ENCODE data around the gene MBD2. TPM values are rescaled to one million over a fixed set of nuclear protein-coding genes. Genes with fewer than 3 reads are reported as not detected.

Gene MBD2
- total and polyA plus RNA-seq, 11 donors = 15.9 to 74.9 (median 44.6) TPM

DNA sequence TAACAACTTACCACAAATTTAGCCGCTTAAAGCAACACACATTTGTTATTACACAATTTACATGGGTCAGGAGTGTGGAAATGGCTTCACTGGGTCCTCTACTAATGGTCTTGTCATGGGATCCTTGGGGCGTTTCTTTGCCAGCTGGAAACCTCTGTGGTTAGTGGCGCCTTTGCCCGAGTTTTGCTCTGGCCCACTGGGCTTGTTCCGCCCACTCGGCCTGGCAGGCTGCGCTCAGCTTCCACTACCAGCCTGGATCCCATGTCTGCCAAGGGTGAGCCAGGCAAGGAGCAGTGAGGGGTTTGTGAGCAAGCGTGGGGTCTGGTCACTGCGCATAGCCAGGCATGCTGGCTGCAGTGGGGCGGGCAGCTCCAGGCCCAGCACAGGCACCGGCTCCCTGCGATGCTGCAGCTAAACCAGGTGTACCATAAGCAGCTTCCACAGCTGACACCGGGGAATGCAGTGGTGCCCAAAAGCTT is 16.2 kb upstream of the MBD2 start:
- H3K4me1 ChIP-seq = peaks cover 0 to 31% (median 5%) of the 10 kb centered on the region in 12 donors
- DNase-seq (peak in 3 of 5 donors; percentile 25 to 59 (median 33)), ATAC-seq (peak in 3 of 4 donors; percentile 28 to 54 (median 39))
- no peaks in the 10 kb centered on the region for H3K27me3 ChIP-seq
- TF ChIP-seq POLR2A (IDR thresholded peaks at IDR 0.05) = no peak
- TF ChIP-seq, protein P1, sequence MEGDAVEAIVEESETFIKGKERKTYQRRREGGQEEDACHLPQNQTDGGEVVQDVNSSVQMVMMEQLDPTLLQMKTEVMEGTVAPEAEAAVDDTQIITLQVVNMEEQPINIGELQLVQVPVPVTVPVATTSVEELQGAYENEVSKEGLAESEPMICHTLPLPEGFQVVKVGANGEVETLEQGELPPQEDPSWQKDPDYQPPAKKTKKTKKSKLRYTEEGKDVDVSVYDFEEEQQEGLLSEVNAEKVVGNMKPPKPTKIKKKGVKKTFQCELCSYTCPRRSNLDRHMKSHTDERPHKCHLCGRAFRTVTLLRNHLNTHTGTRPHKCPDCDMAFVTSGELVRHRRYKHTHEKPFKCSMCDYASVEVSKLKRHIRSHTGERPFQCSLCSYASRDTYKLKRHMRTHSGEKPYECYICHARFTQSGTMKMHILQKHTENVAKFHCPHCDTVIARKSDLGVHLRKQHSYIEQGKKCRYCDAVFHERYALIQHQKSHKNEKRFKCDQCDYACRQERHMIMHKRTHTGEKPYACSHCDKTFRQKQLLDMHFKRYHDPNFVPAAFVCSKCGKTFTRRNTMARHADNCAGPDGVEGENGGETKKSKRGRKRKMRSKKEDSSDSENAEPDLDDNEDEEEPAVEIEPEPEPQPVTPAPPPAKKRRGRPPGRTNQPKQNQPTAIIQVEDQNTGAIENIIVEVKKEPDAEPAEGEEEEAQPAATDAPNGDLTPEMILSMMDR (IDR thresholded peaks at IDR 0.05) = no peak
- WGBS, 4 donors = 90 to 93% (median 91%) methylated on average over 12 to 13 of the region's 13 CpGs
- no peaks in the 10 kb centered on the region for H3K36me3 ChIP-seq
- H3K9me3 ChIP-seq = no peaks in the 10 kb centered on the region
- no peak overlapping the region for H3K4me3 ChIP-seq
- intact Hi-C loops (cut with DNase I) = no loop called here
- peak overlapping the region in 1 of 12 donors; percentile 82 for H3K27ac ChIP-seq

DNA sequence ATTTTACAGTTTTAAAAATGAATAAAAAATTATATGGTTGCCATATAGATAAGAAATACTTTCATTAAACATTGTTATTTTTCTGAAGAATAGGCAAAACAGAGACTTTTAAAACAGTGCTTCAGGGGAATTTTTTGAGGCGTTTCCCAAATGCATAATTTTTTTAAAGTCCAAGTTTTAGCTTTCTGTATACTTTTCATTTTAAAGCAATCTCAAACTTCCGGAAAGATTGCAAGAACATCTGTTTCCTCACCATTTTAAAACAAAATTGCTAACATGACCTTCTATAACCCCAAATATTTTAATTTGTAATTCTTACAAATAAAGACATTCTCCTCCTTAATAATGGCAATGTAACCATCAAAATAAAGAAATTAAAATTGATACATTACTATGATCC is 15.1 kb upstream of the MBD2 start:
- H3K4me3 ChIP-seq = no peak overlapping the region
- H3K27me3 ChIP-seq = no peaks in the 10 kb centered on the region
- DNase-seq (no peak), ATAC-seq (no peak)
- peaks cover 0 to 31% (median 5%) of the 10 kb centered on the region in 12 donors for H3K4me1 ChIP-seq
- 39 to 50% (median 44%) methylated on average over 2 of the region's 2 CpGs for WGBS, 4 donors
- H3K27ac ChIP-seq = peak overlapping the region in 1 of 12 donors; percentile 82
- H3K36me3 ChIP-seq = no peaks in the 10 kb centered on the region
- intact Hi-C loops (cut with DNase I) = no loop called here
- no peaks in the 10 kb centered on the region for H3K9me3 ChIP-seq
- TF ChIP-seq POLR2A (IDR thresholded peaks at IDR 0.05) = no peak
- TF ChIP-seq, protein P1 (IDR thresholded peaks at IDR 0.05) = no peak

DNA sequence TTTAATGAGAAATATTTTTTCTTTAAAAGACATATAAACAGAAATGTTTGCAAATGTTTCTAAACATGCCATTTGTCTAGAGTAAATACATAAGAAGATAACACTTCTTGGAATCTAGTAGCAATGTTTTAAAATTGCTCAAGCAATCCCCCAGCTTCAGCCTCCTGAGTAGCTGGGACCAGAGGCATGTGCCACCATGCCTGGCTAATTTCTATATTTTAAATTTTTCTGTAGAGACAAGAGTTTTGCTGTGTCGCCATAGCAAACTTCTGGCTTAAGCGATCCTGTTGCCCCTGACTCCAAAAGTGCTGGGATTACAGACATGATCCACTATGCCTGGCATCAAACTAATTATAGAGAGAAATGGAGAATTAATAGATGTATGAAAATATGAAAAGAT is 14.6 kb upstream of the MBD2 start:
- H3K27me3 ChIP-seq = no peaks in the 10 kb centered on the region
- intact Hi-C loops (cut with DNase I) = no loop called here
- H3K4me1 ChIP-seq = peaks cover 0 to 31% (median 5%) of the 10 kb centered on the region in 12 donors
- H3K9me3 ChIP-seq = no peaks in the 10 kb centered on the region
- DNase-seq (no peak), ATAC-seq (no peak)
- WGBS, 4 donors = 72 to 85% (median 79%) methylated on average over 2 of the region's 2 CpGs
- no peaks in the 10 kb centered on the region for H3K36me3 ChIP-seq
- H3K27ac ChIP-seq = peak overlapping the region in 1 of 12 donors; percentile 82
- no peak overlapping the region for H3K4me3 ChIP-seq
- TF ChIP-seq POLR2A (IDR thresholded peaks at IDR 0.05) = no peak
- TF ChIP-seq, protein P1 (IDR thresholded peaks at IDR 0.05) = no peak

DNA sequence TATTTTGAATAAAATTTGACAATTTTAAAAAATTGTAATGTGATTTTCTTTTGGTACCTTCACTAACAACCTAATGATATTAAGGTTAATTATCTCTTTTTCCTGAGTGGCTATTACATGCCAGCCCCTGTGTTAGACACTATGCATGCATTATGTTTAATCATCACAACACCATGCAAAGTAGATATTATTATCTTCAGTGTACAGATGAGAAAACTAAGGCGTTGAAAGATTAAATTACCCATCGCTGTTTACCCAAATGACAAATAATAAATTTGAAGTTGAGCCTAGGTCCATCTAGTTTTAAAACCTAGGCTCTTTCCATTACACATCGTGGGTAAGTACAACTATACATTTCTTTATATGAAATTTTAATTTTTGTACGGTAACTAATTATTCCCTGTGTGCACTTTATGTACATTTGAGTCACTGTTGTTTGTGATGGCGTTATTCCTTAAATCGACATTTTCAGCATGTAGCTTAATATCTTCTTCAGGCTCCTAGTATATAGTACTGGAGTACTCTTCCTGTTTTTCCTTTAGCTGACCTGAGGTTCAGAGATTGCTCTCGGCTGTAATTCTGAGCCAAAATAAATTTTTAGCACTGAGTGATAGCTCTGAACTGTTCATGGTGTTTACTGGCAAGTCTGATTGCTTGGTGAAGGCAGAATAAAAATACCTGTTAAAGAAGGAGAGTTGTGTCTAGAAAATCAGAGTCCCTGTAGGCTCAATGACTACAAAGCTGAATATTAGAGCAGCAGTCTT is 13.9 kb upstream of the MBD2 start:
- peak overlapping the region in 2 of 12 donors; percentile 3 to 82 for H3K27ac ChIP-seq
- no peaks in the 10 kb centered on the region for H3K9me3 ChIP-seq
- no peak for DNase-seq
- TF ChIP-seq, protein P1 (IDR thresholded peaks at IDR 0.05) = no peak
- no peak for TF ChIP-seq POLR2A (IDR thresholded peaks at IDR 0.05)
- ATAC-seq = peak in 2 of 4 donors; percentile 22 to 33
- WGBS, 4 donors = 63 to 75% (median 70%) methylated on average over 7 of the region's 7 CpGs
- H3K36me3 ChIP-seq = no peaks in the 10 kb centered on the region
- intact Hi-C loops (cut with DNase I) = no loop called here
- H3K4me1 ChIP-seq = peaks cover 0 to 31% (median 5%) of the 10 kb centered on the region in 12 donors
- no peak overlapping the region for H3K4me3 ChIP-seq
- no peaks in the 10 kb centered on the region for H3K27me3 ChIP-seq
